Activated effector memory CD4-positive, alpha-beta T cell treated with anti-CD3 and anti-CD28 coated beads, Interleukin-2, amount 50 U/mL, for 16 hours (primary cell): ENCODE results near the gene PRELID3B.
"Not testable (repeated sequence)": the region's sequence is repeated elsewhere in the genome, so short reads cannot be mapped to it uniquely, and the experiment has no call there.

Source experiments
- DNase-seq: peaks from one replicate; pipeline ENCODE4 v3.0.0-alpha.2; 2020

PRELID3B gene

DNA sequence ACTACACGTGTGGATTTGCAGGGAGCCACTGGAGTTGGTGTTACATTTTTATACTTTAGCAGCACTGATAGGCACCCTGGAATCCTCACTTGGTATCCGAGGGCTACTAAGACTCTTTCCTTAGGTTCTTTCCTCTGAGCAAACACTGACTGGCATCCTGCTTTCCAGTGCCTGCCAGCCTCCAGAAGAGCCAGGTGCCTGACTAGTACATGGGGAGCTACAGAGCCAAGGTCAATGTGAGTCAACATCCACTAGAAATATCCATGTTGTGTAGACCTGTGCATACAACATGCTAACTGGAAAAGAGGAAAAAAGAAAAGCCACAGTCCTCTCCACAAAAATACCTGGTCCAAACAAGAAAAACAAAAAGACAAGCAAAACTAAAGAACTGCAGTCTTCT, 17.5 kb downstream of the PRELID3B start:
- no peak for DNase-seq

GRCh38 chr20:59024111-59024530, 18.5 kb downstream of the PRELID3B start:
- DNase-seq = no peak

DNA sequence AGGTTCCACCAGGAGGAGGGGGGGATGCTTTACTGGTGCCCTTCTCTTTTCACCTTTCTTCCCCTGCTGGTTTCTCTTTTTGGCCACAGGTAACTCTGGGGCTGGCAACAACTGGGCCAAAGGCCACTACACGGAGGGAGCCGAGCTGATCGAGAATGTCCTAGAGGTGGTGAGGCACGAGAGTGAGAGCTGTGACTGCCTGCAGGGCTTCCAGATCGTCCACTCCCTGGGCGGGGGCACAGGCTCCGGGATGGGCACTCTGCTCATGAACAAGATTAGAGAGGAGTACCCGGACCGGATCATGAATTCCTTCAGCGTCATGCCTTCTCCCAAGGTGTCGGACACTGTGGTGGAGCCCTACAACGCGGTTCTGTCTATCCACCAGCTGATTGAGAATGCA, 19.0 kb downstream of the PRELID3B start:
- no peak for DNase-seq

- no peak for DNase-seq
Observed at GRCh38 chr20:59022754-59023153, 19.8 kb downstream of the PRELID3B start.

GRCh38 chr20:59020938-59021551, 21.5 kb downstream of the PRELID3B start:
- DNase-seq = no peak

DNA sequence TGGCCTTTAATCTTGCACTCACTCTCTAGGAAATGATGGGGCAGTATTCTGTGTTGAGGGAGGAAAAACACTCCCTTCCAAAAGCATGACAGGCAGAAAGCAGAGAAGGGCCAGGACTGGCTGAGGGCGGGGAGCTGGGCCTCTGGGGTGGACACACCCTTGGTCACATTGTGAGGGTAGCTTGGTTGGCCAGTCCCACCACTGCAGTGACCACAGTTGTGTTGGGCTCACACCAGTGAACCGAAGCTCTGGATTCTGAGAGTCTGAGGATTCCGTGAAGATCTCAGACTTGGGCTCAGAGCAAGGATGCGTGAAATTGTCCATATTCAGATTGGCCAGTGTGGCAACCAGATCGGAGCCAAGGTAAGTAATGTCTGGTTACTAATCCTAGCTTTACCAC, 23.4 kb downstream of the PRELID3B start, which contains the start of gene TUBB1:
TSS of gene TUBB1 (plus strand) at position 213 of the 400 bp plus-strand sequence. CDS start at position 307, 94 bp downstream.
- DNase-seq = peak; percentile 36

DNA sequence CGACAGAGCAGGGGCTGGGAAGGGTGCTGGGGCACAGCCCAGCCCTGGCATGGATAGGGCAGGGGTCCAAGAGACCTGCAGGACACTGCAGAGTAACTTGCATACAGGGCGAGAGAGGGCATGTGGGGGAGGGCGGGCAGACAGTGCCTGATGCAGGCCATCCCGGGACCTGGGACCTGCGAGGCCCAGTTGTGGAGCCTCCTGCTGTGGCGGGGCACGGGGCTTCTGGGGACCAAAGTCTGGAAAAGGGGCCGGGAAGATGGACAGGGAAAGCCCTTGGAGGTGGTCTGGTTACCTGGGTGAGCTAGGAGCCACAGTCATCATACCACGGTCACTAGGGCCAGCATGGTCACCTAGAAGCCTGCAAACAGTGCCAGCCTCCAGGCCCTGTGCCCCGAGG, 23.8 kb downstream of the PRELID3B start:
- DNase-seq = peak; percentile 39

DNA sequence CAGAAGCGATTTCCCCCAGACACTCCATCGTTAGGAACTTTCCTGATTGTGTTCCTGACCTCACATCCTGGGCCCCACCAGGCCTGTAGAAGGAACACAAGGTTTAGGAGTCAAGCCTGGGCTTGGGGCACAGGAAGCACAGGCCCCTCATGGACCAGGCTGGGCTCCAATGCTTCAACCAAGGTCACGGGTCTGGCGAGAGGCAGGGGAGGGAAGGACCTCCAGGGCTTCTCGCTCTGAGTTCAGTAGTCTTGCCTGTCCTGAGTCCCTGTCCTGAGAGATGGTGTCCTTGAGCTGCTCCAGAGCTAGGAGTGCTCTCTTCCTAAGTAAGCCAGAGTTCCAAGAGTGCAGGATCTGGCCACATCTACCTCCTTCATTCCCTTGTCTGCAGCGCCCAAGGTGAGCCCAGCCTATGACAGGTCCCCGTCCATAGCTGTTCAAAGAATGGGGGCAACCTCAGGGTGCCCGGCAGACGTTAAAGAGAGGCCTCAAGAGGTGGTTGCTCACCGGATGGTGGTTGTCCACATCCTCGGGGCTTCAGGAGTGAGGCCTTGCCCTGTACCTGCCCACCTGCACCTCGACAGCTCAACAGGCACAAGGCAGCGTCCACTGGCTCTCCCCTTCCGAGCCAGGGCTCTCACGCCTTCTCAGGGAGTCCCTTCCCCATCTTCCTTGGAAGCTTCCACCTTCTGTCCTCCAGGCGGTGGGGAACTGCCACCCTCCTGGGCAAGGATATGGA, 24.9 kb downstream of the PRELID3B start:
- DNase-seq = peak; percentile 58

GRCh38 chr20:59016795-59017492, 25.6 kb downstream of the PRELID3B start:
- peak; percentile 66 for DNase-seq

DNA sequence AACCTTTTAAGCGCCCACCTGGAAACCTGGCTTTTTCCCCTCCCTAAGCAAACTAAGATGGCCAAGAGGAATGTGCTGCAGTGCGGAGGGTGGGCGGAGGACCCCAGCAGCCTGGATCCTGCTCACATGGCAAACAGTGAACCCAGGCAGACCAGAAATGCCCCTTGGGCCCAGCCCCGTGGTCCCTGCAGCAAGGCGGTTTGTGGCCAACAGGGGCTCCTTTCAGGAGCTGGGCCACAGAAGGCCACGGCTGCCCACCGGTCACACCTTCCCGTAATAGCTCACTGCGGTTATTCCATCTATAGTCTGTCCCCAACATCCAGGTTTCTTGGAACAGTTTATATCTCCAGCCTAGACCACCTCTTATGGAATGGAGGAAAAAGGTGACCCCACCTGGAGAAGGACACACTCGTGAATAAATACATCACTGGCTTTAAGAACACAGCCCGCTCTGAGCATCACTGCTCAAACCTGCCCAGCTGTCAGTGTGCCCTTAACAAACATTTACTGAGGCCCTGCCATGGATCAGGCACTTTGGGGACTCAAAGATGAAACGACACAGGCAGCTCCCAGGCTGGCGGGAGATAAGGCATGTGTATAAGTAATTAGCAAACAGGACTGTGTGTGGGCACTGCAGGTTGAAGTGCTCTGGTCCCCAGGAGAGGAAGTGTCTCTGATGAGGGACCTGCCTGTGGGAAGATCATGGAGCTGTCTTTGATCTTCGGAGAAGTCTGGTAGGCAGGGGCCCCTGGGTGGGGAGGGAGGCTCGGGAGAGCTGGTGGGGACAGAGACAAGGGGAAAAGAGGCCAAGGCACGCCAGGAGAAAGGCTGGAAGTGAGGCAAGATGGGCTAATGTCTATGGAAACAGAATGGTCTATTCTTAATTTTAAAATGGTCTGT, 26.5 kb downstream of the PRELID3B start:
- peak; percentile 37 for DNase-seq

DNA sequence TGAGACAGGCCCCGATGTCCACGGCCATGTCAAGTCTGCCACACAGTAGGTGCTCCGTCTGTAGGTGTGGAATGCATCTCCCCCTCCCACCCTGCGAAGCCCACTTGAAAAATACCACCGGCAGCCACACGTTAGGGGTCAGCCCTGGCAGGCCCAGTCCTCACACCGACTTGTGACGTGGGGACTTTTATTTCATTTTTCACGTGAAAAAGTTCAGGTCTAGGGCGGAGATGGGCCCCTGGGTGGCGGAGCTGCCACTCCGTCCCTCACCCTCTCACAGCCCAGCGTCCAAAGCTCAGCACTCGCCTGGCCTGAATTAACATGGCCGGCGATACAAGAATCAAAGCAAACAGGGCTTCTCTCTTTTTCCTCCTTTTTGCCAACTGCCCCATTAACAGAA, 27.2 kb downstream of the PRELID3B start:
- DNase-seq = no peak

GRCh38 chr20:59014680-59015389, 27.8 kb downstream of the PRELID3B start:
- DNase-seq = peak; percentile 41

GRCh38 chr20:59013959-59014608, 28.5 kb downstream of the PRELID3B start:
- peak; percentile 65 for DNase-seq

DNA sequence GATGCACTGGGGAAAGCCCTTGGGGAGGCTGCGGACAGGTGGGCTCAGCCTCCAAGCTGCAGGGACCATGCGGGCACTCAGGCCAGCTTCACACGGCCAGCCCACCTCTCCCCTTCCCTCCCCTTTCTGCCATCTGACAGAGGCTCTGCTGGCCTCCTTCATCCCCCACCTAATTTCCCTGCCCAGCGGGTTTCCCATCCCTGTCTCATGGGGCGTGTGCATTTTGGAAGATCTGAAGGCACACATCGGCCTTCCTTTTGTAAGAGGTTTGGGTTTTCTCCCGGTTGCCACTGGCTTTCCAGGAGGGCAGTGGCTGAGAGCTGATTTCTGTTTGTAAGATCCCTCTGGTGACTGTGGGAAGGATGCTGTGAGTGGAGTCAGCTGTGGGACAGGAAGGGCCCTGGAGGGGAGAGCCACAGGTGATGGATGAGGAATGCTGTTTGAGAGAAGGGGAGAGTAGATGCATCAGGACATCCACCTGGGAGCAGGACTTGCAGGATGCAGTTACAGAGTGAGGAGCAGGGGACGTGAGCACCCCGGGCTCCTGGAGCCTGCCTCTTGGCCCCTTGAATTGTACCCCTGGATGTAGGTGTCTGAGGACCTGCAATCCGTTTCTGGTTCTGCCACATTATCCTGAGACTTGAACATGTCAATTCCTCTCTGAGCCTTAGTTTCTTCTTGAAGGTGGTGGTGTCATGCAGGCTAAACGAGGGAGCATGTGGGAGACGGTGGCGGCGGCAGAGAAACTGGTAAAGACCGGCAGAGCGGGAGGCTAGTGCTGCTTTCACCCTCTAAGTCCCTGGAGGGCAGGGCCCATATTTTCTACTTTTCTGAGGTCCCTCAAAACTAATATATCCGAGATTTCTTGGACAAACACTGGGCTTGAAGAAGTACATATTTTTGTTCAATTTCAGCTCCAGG, 29.3 kb downstream of the PRELID3B start:
- peak; percentile 39 for DNase-seq

DNA sequence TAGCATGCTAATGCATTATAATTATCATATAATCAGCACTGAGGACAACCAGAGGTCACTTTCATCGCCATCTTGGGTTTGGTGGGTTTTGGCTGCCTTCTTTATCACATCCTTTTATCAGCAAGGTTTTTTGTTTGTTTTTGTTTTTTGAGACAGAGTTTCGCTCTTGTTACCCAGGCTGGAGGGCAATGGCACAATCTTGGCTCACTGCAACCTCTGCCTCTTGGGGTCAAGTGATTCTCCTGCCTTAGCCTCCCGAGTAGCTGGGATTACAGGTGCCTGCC, 30.8 kb downstream of the PRELID3B start:
- not testable (repeated sequence) for DNase-seq

DNA sequence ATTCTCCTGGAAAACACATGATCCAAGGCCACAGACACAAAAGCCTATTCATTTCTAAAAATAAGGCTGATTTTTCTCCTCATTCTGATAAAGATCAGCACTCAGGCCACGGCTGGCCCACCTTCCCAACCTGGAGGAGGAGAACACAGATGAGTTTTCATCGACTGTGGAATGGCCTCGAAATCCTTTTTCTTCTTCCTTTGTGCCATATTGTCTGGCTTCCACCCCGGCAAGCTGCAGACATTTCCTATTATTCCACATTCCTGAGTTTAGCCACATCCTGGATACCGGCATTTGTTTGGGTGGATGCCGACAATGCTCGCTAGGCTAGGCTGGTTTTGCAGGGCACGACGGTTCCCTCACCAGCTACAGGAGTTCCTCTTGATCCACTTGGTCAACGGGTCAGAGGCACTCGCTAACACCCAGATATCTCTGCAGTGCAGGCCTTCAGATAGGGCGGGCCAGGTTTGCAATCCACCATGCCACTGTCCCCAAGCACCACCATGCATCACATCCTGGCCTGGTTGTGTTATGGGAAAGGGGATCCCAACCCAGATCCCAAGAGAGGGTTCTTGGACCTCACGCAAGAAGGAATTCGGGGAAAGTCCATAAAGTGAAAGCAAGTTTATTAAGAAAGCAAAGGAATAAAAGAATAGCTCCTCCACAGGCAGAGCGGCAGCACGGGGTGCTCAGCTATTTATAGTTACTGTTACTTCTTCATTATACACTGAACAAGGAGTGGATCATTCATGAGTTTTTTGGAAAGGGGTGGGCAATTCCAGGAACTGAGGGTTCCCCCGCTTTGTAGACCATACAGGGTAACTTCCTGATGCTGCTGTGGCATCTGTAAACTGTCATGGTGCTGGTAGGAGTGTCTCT, 31.4 kb downstream of the PRELID3B start:
- DNase-seq = peak; percentile 57

GRCh38 chr20:59010321-59010994, 32.1 kb downstream of the PRELID3B start:
- DNase-seq = peak; percentile 55

GRCh38 chr20:59008715-59009336, 33.8 kb downstream of the PRELID3B start:
- DNase-seq = peak; percentile 37
